GM19468 (cell line): ENCODE results near the gene TRUB1.
A peak's percentile ranks its signal among the peaks of the same experiment; 100 is the strongest.
"Not testable (repeated sequence)": the region's sequence is repeated elsewhere in the genome, so short reads cannot be mapped to it uniquely, and the experiment has no call there.

Source experiments
- ATAC-seq: cut with Tn5 transposase; IDR thresholded peaks from one replicate; pipeline ENCODE4 v1.9.1; 2021; ENCODE audit warnings: mild to moderate bottlenecking, moderate library complexity, moderate number of reproducible peaks; ENCODE audit not compliant: unreplicated experiment; ENCODE audit errors: extremely low read depth

TRUB1 gene

GRCh38 chr10:114923551-114923950 is 14.4 kb upstream of the TRUB1 start:
- ATAC-seq, result no peak

- no peak for ATAC-seq
Measured at GRCh38 chr10:114925587-114926586, 12.1 kb upstream of the TRUB1 start.

- ATAC-seq, result no peak
Measured at GRCh38 chr10:114928818-114929217, 9.2 kb upstream of the TRUB1 start.

- ATAC-seq, result no peak
Measured at GRCh38 chr10:114930320-114930719, 7.7 kb upstream of the TRUB1 start.

- ATAC-seq, result no peak
Measured at GRCh38 chr10:114931072-114931679, 6.8 kb upstream of the TRUB1 start.

GRCh38 chr10:114932225-114932624 is 5.8 kb upstream of the TRUB1 start:
- no peak for ATAC-seq

- ATAC-seq, result no peak
Measured at GRCh38 chr10:114932945-114933344, 5.0 kb upstream of the TRUB1 start.

GRCh38 chr10:114933588-114933987 is 4.4 kb upstream of the TRUB1 start:
- ATAC-seq, result no peak

- ATAC-seq, result not testable (repeated sequence)
Measured at GRCh38 chr10:114933995-114934394, 4.0 kb upstream of the TRUB1 start.

GRCh38 chr10:114938856-114939193 is 830 bp downstream of the TRUB1 start:
- ATAC-seq, result no peak

- ATAC-seq, result no peak
Measured at GRCh38 chr10:114940735-114941134, 2.7 kb downstream of the TRUB1 start.

- no peak for ATAC-seq
Measured at GRCh38 chr10:114943000-114943399, 5.0 kb downstream of the TRUB1 start.

GRCh38 chr10:114953047-114953446 is 15.1 kb downstream of the TRUB1 start:
- ATAC-seq, result no peak

GRCh38 chr10:114955984-114956383 is 18.0 kb downstream of the TRUB1 start:
- ATAC-seq, result no peak

- ATAC-seq, result peak; percentile 45
Measured at GRCh38 chr10:114956466-114956865, 18.5 kb downstream of the TRUB1 start.

- ATAC-seq, result no peak
Measured at GRCh38 chr10:114957122-114957521, 19.1 kb downstream of the TRUB1 start.

GRCh38 chr10:114957673-114958072 is 19.7 kb downstream of the TRUB1 start:
- ATAC-seq, result no peak

GRCh38 chr10:114962441-114962840 is 24.4 kb downstream of the TRUB1 start:
- ATAC-seq, result no peak

GRCh38 chr10:114963908-114964307 is 25.9 kb downstream of the TRUB1 start:
- ATAC-seq, result no peak

GRCh38 chr10:114967071-114967470 is 29.1 kb downstream of the TRUB1 start:
- ATAC-seq, result no peak

GRCh38 chr10:114970515-114970914 is 32.5 kb downstream of the TRUB1 start:
- ATAC-seq, result no peak

GRCh38 chr10:114973306-114973705 is 35.3 kb downstream of the TRUB1 start:
- ATAC-seq, result no peak
